NCI-H82 (cell line): ENCODE data around the gene DYSF.

ENCODE experiments used
- DNase-seq: peaks from one replicate; lab custom pipeline; 2025; lab: John Stamatoyannopoulos, UW

The DYSF gene

DNA sequence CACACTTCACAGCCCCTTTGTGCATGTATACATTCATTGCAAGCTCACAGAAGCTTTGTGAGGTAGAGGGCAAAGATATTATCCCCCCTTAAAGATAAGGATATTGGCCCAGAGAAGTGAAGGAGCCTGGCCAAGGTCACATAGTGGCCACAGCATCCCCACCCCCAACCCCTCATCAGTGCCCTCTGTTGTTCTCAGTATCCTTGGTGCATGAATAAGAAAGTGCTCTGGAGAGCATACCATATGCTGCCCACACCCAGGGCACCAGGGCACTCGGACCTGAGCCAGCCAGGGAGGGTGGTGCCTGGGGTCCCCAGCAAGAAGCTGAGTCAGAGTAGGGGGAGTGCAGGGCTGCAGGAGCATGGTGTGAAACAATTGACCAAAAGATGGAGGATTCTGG lies 3.3 kb downstream of the DYSF start:
- DNase-seq: no peak

DNA sequence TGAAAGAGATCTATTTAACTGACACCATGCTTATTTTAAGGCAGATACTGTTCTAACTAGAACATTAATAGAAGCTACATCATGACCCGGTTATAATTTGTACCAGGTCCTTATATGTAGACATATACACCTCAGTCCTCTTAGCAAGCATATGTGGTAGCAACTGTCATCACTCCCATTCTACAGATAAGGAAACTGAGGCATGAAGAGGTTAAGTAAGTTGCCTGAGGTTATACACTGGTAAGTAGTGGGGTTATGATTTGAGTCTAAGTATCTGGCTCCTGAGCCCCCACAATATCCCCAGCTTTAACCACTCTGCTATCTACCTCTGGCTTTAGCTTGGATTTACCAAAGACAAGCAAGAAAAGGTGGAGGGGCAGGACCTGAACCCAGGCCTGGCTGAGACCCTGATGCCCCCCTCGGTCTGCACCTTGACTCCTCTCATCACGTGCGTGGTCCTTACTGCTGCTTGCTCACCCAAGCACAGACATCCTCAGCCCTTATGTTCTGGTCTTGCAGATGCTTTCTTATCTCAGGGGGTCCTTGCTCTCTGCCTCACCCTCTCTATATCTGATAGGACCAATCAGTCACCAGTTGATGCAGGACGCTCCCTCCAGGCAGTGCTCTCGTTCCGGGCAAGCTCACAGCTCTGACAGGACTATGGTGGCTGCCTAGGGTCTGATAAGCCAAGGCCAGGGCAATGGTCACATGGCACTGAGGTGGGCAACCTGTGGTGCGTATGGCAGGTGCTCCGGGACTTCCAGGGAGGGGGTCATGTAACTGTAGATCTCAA lies 4.0 kb downstream of the DYSF start:
- DNase-seq: no peak

DNA sequence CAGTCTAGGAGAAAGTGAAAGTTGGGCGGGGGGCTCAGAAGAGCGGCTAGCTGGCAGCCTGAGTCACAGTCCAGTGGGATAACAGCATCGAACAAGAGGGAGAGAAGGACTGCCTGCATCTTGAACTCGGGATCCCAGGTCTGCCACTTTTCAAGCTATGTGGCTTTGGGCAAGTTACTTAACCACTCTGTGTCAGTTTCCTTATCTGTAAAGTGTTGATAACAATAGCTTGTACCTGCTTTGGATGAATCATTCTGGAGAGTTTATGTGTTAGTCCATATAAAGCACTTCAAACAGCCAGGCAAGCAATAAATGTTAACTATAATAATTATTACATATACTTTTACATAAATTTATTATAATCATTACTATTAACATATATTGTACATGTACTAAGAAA lies 4.6 kb downstream of the DYSF start:
- no peak for DNase-seq

DNA sequence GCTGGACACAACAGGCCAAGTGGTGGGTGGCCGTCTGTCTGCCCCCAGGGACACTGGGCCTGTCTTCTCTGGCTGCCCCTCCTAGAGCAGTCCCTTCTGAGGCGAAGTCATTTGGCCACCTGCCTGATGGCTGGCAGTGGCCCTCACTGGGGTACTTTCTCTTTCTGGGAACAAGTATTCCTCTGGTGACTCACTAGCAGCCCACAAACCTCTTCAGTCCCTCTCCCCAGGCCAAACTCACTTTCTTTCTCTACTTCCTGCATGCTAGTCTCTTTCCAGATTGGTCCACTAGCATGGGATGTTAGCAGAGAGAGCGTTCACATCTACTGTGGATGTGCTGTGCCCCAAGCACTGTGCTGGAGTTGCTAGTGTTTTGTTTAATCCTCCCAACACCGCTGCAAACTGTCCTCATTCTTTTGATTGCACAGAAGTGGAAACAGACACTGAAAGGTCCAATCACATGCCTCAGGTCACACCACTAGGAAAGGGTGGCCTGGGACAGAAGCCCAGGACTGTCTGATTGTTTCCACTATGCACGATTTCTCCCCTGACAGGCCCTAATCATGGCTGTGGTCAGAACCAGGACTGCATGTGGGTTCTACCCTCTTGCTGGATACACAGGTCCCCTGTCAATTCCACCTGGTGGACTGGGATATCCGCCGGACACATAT lies 5.2 kb downstream of the DYSF start:
- no peak for DNase-seq

DNA sequence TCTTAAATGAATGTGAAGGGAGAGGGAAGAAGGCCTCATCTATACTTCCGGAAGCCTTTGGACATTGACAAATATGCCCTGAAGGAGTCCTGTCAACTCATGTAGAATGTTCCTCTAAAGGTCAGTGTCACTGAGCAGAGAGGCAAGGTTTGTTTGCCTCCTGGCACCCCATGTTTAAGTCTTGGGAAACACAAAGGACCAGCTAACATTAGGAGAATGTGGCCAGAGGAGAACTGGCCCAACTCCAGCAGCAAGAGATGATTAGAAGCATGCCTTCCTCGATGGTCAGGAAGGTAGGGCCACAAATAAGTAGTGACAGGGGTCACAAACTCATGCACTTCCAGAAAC lies 5.7 kb downstream of the DYSF start:
- DNase-seq: no peak

DNA sequence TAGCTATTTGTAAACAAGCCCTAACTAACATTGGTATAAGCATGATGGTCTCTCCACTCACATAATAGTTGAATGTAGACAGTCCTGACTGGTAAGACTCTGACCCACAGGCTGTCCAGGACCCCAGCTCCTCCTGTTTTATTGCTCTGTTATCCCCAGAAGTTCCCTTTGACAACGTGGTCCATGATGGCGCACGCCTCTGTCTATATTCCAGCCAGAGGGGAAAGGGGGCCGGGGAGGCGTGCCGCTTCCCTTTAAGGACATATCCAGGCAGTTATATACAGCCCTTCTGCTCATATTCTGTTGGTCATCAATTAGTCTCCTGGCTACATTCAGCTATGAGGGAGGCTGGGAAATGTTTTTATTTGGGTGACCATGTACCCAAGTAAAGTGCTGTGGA lies 6.7 kb downstream of the DYSF start:
- no peak for DNase-seq

DNA sequence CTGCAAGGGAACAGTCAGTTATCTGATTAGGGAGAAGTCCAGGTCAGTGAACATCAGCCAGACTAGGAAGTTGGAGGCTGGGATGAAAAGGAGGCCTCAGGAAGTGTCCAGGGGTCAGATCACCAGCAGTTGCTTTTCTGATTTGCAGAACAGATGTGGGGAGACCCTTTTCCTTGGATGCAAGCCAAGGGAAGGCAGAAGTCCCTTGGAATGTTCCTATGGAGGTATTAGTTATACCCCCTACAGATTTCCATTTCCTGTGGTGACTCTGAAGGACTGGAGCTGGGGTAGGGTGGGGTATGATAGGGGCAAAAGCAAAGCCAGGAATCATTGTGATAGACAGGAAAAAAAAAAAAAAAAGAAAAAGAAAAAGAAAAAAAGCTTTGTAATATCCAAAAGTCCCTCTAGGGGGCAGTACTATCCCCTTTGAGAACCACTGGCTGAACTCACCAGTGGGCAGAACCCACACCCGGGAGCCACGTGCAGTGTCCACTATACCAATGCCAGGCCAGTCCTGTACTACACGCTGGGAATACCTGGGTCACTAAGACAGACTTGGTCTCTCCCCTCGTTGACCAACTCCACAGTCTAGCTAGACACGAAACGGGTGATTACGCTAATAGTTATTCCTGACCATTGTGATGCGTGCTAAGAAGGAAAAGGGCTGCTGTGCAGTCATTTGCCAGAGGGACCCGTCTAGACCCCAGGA lies 7.4 kb downstream of the DYSF start:
- peak; percentile 47 for DNase-seq

DNA sequence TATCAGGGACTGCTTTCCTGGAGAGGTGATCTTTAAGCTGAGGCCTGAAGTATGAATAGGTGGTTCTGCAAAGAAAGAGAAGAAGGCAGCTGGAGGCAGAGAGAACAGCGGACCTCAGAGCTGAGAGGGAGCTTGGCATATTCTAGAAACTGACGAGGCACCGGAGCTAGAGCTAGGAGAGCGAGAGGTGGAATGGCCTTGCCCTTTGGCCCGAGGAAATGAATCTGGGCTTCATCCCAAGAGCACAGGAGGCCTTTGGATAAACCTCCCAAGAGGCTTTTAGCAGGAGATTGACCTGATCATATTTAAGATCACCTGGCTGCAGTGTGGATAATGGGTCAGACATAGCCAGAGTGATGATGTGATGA lies 7.9 kb downstream of the DYSF start:
- peak; percentile 60 for DNase-seq

DNA sequence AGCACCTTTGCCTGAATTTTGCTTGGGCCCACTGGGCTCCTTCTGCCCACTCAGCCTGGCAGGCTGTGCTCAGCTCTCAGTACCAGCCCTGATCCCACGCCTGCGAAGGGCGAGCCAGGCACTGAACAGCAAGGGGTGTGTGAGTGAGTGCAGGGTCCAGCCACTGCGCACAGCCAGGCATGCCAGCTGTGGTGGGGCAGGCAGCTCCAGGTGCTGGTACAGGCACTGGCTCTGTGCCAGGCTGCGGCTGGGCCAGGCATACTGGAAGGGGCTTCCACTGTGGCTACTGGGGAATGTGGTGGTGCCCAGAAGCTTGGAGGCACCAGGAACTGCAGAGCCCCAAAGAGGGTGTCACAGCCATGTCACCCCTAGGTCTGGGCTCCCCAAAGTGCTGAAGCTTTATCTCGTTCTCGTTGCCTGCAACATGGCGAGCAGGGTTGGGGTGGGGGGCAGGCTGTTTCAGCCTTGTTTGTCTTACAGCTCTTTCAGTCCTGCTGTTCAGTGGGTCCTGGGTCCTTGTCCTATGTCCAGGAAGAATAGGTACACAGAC lies 8.8 kb downstream of the DYSF start:
- no peak for DNase-seq

DNA sequence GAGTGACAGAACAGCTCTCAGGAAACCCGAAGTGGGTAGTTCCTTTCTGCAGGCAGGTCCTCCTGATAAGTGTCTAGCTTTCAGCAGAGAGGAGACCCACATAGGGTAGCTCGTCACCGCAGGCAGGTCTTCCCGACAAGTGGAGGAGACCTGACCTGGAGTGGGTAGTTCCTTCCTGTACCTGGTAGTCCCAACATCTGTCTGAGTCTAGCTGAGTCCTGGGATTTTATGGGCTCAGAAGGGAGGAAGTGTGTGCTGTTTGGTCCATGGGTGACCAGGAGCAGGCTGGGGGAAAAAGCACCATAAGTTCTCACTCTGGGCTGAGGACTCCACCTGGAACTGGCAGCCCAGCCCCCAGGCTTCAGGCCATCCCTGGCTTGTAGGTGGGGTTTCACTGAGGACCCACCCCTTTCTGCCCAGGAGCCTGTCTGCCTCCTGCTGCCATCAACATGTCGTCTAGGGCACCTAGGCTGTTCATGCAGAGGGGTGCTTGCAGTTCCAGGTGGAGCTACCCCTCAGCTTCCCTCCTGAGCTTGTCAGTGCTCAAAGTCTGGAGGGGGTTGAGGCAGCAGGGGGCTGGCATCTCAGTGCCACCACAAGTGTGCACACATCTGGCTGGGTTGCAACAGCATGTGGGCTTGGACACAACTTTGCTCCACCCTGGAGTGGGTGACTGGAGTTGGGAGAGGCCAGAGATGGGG lies 9.4 kb downstream of the DYSF start:
- DNase-seq: no peak

DNA sequence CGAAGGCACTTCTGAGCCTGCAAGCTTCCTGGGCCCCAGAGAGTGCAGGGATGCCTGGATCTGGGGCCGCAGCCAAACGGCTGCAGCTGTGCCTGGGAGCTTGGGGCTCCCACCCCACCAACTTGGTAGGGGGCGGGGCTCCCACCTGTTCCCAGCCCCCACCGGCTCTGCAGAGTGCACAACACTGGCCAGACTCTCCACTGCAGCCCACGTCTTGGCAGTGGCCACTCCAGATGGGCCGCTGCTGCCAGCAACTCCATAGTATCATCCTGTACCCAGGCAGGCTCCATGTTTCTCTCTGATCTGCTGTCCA lies 9.9 kb downstream of the DYSF start:
- no peak for DNase-seq

DNA sequence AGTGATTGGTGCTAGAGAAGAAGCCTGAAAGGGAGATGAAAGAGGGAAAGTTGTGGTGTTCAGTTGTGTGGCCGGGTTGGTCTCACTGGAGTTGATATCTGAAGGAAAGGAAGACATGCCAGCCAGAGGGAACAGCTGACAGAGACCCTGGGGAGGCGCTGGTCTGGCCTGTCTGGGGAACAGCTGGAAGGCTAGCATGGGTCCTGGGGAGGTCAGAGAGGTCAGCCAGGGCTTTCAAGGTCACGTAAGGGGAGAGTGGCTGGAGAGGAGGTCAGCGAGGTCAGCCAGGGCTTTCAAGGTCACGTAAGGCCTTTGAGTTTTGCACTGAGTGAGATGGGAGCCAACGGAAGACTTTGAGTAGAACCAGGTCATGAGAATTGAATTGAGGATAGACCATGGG lies 11.0 kb downstream of the DYSF start:
- no peak for DNase-seq

DNA sequence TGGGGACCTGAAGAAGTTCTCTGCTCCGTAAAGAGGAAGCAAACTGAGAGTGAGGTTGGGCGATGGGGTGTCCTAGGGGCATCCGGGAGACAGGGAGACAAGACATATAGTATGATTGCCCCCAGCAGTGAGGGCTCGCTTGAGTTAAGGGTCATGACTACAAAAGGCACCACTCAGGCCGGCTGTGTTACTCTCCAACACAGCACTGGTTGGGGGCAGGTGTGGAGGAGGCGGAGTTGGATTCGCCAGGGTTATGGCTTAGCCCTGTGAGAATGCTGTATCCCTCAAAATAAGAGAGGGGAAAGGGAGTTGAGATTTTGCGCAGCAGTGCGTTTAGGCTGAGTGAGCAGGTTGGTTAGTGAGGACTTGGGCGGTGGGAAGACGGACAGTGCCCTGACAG lies 12.0 kb downstream of the DYSF start:
- DNase-seq: no peak

DNA sequence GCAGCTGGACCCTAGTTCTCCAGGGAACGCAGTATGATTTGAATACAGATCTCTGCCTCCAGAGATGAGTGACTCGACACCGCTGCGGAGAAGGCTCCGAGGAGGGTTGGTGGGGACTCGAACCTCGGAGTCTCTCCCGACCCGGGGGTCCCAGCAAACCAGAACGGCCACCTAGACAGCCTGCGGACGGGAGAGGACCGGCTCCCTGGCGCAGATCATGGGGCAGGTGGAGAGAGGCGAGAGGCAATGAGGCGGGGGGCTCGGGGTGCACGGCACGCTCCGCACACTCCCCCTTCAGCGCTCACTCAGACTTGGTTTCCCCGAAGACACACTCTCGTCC lies 12.6 kb downstream of the DYSF start:
- DNase-seq: no peak

DNA sequence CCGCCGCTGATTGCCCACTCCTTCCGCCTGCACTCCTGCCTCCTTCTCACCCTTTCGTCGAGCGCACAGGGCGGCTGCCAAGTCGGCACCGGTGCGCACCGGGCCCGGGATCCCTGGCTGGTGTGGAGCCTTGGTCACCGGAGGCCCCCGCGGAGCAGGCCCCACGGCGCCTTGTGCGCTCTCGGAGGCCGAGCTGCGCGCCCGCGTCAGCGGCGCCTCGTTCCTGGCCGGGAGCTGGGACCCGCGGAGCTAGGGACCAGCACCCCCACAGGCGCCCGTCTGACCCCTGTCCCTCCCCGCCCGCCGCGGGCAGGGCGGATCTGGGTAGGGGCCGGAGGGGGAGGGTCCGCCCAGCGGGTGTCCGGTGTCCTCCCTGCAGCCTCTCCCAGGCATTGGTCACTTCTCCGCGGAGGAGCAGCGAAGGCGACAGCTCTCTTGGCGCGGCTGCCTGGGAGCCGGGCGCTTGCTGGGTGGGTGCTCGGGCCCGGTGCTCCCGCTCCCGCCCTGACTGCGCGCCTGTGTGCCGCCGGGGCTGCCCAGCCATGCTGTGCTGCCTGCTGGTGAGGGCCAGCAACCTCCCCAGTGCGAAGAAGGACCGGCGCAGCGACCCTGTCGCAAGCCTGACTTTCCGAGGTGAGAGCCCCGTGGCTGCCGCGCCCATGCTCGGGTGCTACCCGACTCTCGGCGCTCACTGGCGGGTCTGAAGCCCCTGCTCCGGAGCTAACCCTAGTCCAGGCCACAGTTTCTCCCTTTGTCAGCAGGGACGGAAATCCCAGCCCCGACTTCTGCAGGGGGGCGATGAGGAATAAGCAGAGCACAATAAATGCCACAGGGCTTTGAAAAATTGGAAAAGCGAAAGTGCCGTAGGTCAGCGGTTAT lies 13.2 kb downstream of the DYSF start:
- peak; percentile 18 for DNase-seq

DNA sequence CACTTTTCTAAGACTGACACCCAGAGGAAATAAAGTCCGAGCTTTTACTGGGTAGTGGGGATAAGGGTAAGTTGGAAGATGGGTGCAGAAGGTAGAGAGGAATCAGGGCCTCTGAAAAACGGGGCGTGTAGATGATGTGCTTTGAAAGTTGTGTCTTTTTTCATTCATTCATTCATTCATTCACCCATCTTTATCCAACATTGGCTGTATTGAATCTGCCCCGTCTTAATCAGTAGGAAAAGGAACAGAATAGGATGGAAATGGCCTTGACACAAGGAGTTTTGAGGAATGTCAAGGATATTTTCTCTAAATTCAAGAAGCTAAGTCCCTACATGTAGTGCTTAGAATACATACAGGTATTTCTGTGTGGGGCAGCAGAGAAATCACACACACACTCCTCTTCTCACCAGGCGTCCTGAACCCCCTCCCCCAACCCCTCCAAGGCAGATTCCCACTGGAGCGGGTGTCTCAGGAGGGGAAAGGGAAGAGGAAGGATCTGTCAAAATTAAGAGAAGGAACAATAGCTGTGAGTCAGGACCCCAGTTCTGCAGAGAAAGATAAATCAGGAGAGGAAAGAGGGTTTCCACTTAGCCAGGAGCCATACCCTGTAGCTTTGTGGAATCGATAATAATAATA lies 13.9 kb downstream of the DYSF start:
- no peak for DNase-seq

DNA sequence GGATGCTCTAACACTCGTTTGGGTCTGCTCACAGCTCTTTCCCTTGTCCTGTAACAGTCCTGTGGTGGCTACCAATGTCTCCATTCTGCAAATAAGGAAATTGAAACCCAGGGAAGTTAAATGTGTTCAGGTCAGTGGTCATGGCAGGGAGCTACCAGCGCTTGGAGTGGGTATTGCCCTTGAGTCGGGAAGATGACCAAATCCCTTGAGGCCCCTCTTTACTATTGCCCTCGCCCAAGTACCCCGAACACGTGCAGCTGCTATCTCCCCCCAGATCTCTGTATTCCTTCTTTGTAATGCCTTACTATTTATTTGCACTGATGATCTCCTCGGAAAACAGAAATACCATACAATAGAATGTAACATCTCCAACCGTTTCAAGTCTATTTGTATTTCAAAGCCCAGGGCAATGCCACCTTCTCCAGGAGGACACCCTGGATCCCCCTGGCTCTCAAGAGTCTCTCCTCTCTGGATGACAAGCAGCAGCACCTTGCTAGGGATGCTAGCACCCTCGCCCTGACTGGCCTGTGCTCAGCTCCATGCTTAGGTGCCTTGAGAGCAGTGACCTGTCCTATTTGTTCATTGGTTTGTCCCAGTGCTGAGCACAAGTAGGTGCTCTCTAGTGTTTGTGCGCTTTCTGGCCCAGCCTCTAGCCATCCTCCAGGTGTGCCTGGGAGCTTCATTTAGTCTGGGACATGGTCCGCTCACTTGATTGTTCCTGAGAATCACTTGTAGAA lies 15.1 kb downstream of the DYSF start:
- DNase-seq: no peak

DNA sequence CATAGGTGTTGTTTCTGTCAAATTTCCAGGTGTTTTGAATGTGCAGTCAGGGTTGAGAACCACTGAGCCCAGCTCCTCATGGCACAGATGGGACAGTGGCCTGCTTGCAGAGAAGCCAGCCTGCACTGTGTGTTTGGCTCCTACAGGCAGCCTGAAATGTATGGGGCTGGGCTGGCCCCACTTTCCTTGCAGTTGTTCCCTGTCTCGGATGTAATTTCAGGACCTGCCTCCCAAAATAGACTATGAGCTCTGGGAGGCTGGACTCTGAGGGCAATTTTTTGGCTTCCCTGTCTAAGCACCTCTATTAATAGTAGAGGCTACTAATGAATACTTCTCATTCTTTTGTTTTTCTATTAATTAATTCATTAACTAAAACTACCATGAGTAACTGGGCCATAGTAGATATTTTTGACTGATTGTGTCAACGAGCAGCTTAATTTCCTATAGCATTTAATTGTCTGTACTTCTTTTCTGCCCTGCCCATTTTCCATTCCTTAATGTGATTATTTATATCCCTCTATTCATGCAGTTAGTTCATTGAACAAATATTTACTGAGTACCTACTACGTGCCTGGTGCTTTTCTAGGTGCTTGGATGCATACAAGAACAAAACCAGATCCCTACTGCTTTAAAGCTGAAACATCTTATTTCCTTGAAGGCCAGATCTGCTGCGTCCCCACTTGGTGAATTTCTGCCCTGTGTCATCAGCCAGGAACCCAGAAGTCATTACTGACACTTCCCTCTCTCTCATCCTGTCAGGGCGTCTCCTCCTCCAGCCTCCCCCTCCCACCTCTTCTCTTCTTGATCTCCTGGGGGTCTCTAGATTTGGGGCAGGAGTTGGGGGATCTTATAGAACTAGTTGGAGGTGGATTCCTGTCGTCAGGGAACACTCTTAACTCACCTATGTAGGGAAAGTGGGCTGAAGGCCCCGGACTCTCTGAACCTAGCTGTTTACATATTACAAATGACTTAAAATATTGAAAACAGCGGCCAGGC lies 16.3 kb downstream of the DYSF start:
- no peak for DNase-seq

DNA sequence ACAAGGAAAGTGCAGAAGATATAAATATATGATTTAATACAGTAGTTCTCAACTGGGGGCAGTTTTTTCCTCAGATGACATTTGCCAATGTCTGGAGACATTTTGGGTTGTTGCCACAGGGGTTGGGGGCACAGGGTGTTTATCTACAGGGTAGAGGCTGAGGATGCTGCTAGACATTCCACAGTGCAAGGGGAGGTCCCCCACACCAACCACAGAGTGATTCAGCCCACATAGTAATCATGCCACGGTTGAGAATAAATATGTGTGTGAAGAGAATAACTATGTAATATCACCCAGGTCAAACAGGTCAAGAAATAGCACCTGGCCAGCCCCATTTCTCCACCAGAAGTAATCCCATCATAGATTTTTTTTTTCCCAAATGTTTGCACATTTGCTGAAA lies 17.9 kb downstream of the DYSF start:
- no peak for DNase-seq
